Stimulated activated CD4-positive, alpha-beta T cell treated with anti-CD3 and anti-CD28 coated beads, Interleukin-15, amount 100 ng/mL, for 1 hour (primary cell): ENCODE measurements around the gene OR52D1.

ENCODE experiments used
- DNase-seq, 2 donors: peaks; one replicate each; pipeline ENCODE4 v3.0.0-alpha.2; 2020; ENCODE audit warnings: low read depth in 1 of 2, low spot score in 1 of 2

OR52D1 gene

DNA sequence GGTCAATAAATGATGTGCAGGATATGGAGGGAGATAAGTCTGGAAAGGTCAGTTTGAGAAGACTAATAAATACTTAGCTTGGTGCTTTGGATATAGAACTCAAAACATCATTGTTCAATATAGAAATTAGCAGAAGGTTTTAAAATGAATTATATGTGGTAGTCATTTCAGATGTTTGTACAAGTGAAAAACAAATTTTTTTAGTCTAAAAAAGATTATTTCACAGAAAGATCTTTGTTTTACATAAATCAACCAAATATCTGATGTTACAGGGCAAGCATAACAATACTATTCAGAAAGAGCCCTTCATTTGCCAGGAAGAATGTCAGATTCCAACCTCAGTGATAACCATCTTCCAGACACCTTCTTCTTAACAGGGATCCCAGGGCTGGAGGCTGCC, at the start of gene OR52D1:
OR52D1 (plus strand) TSS at position 301 of the 400 bp plus-strand sequence; CDS start at position 323, 22 bp downstream.
- no peak for DNase-seq

DNA sequence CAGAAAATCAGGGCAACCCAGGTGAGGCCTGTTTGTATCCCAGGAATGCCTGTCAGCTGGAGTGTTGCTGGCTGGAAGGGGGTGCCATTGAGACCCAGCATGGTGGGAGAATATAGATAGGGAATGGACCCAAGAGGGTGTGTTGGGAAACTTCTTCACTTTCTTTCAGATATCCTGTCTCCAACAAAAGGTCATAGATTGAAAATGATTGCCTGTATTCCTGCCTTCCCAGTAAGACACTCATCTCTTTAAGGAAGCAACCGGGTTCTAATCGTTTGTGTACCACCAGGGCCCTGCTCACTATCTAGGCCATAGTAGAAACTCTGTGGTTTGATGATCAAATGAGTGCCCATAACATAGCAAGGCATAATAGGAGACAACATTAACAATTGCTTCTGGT, 47.1 kb upstream of the OR52D1 start, which contains the start of gene OR51I1:
OR51I1 (minus strand) TSS at position 101 of the 400 bp plus-strand sequence; CDS start at position 101, 0 bp downstream.
- no peak for DNase-seq

DNA sequence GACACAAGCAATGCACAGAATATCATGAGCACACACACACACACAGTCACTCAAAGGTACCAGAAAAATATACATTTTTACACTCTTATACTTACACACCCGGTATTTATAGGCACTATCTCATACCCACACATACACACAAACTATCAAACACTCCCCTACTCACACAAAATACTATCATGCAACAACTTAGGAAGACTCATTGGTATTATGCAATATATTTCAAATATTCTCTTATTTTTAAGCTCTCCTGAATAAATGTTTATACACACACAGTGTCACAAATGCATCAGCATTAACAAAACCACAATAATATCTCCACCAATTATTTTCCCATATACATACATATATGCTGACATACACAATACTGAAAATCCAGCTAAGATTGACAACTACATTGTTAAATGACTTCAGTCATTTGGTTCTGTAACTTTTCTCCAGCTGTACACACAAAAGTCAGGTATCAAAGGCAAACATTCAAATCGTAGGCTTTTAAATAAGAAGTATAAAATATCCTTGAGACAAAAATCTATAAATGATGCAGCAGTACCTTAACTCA, 44.6 kb upstream of the OR52D1 start:
- no peak for DNase-seq

DNA sequence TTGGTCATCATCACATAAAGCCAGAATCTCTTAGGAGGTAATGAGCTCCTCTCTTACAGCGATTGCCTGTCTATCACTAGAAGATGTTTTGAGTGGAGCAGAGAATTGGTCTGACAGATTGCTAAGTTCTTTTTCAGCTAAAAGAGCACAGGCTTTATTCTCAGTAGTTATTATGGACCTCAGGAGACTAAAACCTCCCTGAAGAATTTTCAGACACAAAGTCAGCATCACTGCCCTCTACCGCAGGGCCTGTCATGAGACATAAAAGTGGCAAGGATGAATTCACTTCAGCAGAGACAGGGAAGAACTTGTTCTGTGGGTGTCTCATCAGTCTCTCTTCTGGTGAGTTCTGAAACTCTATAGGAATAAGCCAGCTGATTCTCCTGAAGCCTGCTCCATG, 39.5 kb upstream of the OR52D1 start, which contains the start of gene OR51I2:
OR51I2 (plus strand) TSS at position 301 of the 400 bp plus-strand sequence. CDS start 4,166 bp downstream, outside the sequence.
- no peak for DNase-seq

DNA sequence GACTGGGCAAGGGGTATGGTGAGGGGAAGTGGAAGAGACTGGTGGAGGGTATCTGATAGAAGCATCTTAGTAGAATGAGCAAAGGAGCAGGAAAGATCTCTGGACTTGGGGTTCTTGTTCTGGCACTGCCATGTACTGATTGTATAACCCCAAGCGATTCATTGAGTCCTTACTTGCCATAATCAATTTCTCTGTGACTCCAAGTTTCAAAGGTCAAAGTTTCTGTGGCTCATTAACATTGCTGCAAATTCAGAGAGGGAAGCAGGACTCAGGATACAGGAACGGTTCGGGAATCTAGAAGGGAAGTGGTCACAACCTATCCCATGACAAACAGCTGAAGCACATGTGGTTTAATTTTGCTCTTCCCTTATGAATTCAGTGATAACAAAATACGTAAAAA, 39.1 kb upstream of the OR52D1 start:
- DNase-seq, result no peak

DNA sequence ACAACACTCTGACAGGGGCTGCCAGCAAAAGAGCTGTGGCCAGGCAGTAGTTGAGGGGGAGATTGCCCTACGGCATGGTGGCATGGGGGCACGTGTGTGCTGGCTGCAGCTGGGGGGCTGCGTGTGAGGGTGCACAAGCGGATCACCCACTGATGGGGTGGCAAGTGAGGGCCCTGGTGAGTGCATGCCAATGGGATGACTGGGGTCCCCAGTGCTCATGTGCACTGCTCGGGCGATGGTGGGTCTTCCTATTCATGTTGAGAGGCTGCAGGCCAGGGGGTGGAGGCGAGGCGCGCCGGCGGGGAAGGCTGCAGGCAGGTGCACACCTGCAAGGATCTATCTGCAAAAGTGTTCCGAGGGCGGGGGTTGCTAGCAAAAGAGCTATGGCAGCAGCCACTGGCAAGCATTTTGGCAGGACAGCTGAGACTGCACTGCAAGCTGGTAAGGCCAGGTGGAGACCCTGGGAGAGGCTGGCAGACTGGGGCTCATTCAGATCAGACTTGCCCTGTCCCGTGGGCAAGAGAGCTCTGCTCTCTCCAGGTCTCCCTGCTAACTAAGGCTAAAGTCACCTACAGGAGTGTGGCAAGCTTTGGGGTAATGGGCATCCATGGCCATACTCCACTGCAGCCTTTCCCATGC, 27.4 kb upstream of the OR52D1 start:
- DNase-seq, result no peak

DNA sequence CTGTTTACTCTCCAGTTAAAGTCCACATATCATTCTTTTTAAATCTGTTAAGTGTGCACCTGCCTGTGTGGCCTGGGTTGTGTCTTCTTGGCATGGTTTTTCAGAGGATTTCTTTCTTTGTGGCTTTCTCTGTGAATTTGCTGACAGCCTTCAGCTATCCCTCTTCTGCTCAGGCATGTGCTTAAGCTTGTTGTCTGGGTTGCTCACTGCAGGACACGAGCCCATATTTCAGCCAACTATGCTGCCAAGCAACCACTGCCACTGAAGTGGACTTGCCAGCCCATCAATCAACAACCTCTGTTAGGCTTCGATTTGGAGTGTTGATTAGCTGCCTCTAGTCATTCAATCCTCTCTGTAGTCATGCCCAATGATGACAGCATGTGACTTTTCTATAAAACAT, 21.0 kb upstream of the OR52D1 start:
- DNase-seq, result no peak

DNA sequence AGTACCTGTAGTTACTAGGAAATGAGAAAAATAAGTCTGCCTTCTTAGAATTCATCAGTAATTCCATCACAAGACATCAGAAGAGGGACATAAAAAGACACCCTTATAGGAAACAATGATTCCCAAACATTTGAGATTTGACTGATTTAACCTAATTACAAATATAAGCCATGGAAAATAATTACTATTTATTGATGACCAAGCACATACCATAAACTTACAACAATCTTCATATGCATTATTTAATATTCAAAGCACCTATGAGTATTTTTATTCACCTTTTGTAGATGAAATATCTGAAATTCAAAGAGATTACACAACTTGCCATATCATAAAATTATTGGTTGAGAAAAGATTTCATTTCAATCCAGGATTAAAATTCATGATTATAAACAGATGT, 14.6 kb upstream of the OR52D1 start:
- no peak for DNase-seq

DNA sequence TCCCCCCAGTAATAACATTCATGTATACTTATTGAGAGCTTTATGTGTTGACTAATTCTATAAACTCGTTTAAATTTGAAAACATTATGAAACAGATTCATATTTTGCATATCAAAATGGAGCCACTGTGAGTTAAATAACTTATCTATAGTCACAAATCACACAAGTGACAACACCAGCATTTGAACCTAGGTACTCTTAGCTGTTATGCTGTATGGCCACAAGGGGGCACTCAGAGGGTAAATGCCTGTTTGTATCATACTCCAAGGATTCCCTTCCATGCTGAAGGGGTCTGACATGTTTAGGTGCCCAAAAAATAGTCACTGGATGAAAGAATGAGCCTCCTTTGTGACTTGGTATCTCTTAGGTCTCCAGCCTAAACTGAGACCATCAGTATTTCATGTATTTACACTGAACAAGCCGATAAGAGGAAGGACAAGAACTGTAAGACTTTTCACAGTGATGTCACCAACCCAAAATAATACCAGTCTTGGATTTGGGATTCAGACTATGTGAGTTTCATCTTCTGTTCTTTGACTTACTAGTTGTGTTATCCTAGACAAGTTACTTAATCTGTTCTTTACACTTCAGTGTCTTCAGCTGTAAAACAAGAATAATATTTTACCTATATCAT, 12.2 kb upstream of the OR52D1 start:
- DNase-seq, result no peak

DNA sequence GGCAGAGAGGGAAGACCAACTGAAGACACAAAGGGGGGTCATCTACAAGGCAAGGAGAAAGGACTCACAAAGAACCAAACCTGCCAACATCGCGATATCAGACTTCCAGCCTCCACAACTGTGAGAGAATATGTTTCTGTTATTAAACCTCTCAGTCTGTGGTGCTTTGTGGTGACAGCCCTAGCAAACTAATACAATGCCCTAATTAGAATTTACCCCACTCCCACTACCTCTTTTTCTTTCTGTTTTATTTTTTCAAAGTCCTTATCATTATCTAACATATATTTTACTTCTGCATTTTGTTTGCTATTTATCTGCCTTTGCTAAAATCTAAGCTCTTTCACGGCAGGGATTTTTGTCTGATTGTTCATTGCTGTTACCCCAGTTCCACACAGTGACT, 2.5 kb upstream of the OR52D1 start:
- no peak for DNase-seq

DNA sequence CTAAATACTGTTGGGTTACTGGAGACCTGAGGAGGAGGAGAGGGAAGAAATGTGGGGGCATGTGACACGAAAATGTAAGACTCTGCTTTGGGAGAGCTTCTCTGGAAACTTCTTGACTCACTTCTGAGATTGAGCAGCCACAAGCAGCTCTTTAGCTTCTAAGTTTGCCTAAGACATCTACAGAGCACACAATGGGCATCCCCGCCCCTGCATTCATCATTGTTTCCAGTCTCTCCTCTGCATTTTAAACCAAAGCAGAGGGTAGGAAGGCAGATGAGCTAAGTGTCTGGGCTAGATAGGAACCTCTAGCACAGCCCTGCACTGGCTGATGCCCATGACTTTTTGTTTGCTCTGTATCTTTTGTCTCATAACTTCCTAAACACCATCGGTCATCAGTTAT, 2.1 kb upstream of the OR52D1 start:
- DNase-seq, result no peak

DNA sequence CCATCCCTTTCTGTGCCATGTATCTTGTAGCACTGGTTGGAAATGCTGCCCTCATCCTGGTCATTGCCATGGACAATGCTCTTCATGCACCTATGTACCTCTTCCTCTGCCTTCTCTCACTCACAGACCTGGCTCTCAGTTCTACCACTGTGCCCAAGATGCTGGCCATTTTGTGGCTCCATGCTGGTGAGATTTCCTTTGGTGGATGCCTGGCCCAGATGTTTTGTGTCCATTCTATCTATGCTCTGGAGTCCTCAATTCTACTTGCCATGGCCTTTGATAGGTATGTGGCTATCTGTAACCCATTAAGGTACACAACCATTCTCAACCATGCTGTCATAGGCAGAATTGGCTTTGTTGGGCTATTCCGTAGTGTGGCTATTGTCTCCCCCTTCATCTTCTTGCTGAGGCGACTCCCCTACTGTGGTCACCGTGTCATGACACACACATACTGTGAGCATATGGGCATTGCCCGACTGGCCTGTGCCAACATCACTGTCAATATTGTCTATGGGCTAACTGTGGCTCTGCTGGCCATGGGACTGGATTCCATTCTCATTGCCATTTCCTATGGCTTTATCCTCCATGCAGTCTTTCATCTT, 414 bp downstream of the OR52D1 start:
- DNase-seq, result no peak

DNA sequence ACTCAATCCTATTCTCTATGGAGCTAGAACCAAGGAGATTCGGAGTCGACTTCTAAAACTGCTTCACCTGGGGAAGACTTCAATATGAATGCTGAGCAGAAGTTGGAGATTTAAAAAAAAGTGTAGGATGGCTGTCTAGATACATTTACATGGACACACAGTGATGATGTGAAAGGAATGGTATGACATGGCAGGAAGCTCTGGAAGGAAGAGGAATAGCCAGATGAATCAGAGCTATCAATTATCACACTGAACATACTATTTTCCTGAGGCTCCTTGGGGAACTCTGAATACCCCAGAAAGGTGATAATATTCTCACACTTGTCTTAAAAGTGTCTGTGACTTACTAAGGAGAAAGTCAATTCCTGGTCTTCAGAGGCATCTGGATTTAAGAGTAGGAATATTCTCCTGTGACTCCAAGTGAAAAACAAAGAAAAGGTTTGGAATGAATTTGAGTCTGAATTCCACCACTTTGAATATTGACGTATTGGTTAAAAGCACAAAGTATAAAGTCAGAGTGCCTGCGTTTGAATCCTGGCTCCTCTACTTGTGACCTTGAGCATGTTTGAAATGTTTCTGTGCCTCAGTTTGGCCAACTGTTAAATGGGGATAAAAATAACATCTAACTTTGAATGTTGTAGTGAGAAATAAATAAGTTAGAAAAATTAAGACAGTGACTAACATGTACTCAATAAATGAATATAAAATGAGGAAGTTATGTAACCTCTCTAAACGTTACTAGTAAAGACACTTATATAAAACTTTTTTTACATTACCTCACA, 1.3 kb downstream of the OR52D1 start:
- DNase-seq, result no peak

DNA sequence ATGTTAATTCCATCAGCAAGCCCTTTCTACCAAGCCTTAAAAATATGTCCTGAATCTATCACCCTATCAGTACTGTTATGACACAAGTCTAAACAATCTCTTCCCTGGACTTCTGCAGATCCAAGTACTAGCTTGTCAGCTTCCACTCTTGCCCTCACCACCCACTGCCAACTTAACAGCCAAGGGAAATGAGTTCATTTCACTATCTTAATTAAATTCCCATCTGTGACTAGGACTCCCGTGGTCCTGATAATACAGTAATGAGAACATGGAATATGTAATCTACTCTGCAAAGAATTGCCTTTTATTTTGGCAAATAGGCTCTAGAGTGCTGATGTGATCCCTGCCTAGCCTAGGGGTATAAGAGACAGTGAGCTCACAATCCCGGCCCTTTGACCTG, 11.2 kb downstream of the OR52D1 start:
- DNase-seq, result no peak

DNA sequence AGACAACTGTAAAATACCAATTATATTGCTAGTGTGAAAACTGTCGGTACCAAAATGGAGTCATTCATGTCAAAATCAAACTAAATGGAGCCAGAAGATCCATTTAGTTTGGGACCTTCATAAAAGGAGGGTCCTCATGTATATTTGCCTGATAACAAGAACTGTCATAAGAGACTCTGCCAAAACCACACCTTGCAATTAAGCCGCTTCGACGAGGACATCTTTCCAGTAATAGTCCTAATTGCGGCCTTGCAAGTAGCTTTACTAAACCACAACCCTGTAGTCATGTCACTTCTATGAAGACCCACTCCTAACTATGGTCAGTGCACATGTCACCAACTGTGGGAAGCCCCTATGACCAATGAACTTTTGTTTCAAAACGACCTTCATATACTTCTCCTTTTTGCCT, 11.9 kb downstream of the OR52D1 start:
- no peak for DNase-seq

DNA sequence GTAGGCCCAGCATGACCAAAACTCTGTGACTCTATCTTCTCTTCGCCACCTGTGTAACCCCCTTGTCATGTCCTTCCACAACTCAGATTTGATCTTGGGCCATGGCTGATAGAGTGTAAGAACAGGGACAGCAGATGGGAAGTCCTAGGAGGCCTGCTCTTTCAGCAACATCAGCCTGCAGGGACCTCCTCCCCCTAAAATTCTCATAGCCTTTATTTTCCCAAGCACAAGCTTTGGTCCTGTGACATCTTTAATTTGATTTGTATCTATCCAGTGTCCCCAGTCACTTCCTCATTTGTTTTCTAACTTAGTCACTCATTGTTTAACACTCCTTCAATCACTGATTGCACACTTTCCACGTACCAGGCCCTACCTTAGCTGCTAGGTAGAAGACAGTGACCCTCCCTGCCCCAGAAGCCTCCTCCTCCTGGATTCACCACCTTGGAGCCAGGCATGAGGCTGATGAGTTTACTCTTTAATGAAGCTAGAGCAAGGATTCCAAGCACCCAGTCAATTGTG, 16.0 kb downstream of the OR52D1 start:
- no peak for DNase-seq

DNA sequence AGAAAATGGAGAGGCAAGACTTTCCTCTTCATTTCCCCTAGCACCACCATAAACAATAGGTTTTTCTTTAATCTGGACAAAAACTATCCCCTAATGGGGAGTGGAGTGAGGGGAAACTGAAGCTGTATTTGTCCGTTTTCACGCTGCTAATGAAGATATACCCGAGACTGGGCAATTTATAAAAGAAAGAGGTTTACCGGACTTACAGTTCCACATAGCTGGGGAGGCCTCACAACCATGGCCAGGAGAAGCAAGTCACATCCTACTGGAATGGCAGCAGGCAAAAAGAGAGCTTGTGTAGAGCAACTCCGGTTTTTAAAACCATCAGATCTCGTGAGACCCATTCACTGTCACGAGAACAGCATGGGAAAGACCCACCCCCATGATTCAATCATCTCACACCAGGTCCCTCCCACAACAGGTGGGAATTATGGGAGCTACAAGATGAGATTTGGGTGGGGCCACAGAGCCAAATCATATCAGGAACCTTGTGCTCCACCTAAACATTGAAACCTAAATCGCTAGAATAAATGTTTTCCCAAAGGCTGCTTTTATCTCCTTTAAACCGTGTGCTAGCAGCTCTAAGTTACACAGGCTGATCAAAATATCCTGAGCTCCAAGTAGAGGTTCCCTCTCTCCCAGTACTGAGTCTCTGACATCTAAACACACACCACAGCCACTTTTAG, 17.0 kb downstream of the OR52D1 start:
- DNase-seq, result no peak

DNA sequence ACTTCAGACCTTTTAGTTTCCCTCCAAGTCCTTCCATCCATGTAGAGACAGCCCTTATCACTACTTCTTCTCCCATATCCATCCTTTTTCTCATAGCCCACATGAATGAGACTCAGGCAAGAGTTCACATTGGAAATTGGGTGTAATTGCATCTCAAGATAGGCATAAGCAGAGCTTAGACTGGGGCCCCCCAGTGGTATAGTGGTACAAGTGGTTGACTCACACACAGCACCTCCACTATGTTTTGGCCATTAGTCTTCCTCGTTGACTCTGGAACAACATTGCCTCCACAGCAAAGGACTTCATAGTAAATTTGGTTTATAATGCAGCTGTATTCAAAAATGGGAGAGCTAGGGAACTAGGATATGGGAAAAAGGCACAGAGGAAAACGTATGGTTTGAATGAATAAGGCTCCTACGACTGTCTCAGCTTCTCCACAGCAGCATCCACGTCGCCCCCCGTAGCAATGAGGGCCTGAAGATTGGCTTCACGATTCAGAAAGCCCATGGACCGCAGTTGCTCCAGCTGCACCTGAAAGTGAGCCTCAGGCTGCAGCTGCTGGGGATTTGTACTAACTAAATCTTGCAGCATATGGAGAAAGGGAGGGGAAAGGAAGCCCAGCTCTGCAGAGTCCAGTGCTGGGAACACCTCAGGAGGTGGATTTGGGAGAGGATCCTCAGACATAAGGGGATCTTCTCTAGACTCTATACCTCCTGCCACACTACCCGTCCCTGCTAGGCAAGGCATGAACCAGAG, 18.9 kb downstream of the OR52D1 start:
- no peak for DNase-seq

DNA sequence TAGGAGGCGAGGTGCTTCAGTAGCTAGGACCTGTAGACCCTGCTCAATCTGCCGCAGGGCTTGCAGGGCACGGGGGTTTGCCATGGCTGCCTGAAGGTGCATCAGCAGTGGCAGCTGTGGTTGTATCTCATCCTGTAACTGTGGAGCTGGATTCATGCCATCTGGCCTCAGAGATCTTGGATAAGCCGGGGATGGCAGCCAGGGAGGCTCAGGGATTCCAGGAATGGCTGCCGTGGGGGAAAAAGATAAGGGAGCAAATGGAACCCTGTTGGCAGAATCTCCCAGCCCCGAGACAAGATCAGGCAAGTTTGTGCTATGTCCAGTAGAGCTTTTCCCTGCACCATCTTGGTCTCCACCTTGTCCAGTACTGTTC, 19.4 kb downstream of the OR52D1 start:
- DNase-seq, result no peak

DNA sequence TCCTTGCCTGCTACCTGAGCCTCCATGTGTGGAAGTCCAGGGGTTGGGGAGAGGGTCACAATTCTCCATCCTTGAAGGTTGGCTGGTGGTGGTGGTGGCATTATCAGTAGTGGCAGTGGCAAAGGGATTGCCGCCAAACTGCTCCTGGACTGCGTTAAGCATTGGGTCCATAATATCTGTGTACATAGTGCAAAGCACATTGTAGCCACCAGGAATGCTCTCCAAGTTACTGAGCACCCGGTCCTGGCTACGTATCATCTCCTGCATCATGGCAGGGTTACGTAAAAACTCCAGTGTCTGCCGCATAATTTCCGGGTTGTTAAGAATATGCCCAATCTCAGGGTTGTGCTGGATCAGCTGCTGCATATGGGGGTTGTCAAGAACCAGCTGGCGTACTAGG, 20.1 kb downstream of the OR52D1 start:
- DNase-seq, result no peak
